ENCODE data around the gene FETUB.

The FETUB gene

DNA sequence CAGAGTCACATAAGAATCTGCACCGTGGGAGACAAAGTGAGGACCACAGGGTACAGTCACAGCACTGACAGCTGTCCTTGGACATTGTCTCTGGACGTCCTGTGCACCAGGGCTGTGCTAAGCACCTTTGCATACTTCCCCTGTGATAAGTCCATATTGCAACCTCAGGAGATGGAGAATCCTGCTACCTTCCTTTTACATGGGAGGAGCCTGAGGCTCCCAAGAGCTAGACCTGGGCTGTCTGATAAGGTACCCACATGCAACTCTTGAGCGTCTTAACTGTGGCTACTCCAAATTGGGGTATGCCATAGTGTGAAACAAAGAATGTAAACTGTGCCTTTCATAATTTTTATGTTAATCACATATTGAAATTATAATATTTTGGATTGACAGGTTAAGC lies 2.5 kb upstream of the FETUB start:
- no peak for DNase-seq (ENCODE audit: insufficient read length, low spot score)
- TF ChIP-seq, protein P1, sequence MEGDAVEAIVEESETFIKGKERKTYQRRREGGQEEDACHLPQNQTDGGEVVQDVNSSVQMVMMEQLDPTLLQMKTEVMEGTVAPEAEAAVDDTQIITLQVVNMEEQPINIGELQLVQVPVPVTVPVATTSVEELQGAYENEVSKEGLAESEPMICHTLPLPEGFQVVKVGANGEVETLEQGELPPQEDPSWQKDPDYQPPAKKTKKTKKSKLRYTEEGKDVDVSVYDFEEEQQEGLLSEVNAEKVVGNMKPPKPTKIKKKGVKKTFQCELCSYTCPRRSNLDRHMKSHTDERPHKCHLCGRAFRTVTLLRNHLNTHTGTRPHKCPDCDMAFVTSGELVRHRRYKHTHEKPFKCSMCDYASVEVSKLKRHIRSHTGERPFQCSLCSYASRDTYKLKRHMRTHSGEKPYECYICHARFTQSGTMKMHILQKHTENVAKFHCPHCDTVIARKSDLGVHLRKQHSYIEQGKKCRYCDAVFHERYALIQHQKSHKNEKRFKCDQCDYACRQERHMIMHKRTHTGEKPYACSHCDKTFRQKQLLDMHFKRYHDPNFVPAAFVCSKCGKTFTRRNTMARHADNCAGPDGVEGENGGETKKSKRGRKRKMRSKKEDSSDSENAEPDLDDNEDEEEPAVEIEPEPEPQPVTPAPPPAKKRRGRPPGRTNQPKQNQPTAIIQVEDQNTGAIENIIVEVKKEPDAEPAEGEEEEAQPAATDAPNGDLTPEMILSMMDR (IDR thresholded peaks at IDR 0.05; ENCODE audit: insufficient read depth, missing control alignments): no peak
- FAIRE-seq: no peak

DNA sequence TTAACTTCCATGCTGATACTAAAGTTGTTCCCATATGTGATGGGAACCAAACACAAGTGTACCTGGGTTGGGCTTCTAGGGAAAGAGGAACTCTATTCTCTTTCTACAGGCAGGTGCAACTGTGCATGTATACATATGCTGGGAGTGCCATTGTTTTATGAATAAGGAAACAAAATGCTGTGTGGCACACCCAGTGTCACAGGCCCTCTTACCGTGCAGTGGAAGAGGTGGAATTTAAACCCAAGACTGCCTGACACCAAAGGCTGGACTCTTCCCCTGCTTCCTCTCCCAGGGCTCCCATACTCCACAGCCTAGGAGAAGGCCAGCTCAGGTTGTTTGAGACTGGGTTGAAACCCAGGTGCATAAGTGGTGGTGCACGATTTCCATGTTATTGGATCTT lies 1.9 kb upstream of the FETUB start:
- FAIRE-seq (no peak), DNase-seq (ENCODE audit: insufficient read length, low spot score) (no peak)
- TF ChIP-seq, protein P1 (IDR thresholded peaks at IDR 0.05; ENCODE audit: insufficient read depth, missing control alignments): no peak

DNA sequence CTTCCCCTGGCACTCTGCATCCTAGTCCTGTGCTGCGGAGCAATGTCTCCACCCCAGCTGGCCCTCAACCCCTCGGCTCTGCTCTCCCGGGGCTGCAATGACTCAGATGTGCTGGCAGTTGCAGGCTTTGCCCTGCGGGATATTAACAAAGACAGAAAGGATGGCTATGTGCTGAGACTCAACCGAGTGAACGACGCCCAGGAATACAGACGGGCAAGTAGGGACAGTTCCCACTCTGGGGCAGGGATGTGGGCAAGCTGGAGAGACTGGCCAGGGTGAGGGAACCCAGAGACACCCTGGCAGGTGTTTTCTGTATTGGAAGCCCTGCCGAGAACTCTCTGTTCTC lies 247 bp downstream of the FETUB start:
- DNase-seq (ENCODE audit: insufficient read length, low spot score): no peak
- no peak for FAIRE-seq
- TF ChIP-seq, protein P1 (IDR thresholded peaks at IDR 0.05; ENCODE audit: insufficient read depth, missing control alignments): no peak

DNA sequence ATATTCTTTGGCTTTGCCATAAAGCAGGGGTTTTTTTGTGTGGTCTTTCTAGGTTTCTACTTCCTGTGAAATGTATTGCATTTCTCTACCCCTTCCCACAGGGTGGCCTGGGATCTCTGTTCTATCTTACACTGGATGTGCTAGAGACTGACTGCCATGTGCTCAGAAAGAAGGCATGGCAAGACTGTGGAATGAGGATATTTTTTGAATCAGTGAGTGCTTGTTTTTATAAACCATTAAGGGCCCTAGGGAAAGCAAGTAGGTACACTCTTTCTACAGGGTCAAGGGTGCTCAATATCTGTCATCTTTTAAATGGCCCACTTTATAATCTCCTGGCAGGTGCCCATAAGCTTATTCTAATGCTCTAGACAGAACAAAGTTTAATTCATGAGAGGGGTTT lies 730 bp downstream of the FETUB start:
- DNase-seq (ENCODE audit: insufficient read length, low spot score) (no peak), FAIRE-seq (no peak)
- TF ChIP-seq, protein P1 (IDR thresholded peaks at IDR 0.05; ENCODE audit: insufficient read depth, missing control alignments): no peak

DNA sequence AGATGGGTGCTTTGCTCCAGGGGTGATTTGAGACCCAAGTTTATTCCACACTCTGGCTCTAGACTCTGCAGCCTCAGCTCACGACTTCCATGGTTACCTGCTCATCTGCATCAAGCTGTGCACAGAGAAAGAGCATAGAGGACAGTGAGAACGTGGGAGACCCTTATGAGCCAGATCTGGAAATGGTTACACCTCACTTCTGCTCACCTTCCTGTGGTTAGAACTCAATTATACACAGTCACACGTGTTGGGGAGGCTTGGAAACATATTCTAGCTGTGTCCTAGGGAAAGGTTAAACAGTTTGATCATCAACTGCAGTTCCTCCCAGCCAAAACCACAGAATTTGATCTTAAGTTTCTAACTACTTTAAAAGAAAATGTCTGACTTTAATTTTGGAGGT lies 1.8 kb downstream of the FETUB start:
- FAIRE-seq: no peak
- no peak for DNase-seq (ENCODE audit: insufficient read length, low spot score)
- TF ChIP-seq, protein P1 (IDR thresholded peaks at IDR 0.05; ENCODE audit: insufficient read depth, missing control alignments): no peak

DNA sequence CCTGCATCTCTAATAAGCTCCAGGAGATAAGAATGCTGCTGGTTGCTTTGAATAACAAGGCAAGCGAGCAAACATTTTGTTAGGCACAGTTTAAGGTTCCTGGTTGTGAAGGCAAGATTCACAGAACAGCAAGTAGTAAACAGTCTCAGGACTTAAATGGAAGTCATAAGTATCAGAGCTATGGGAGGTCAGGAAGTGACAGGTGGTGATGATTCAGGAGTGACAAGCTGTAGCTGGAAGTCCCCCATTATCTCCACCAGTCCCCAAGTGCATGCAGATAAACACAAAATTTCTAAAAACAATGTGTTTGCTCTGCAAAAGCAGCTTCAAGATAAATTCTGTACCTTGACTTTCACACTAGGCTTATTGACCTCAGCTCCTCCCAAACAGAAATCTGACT lies 3.3 kb downstream of the FETUB start:
- DNase-seq (ENCODE audit: insufficient read length, low spot score) (no peak), FAIRE-seq (no peak)
- TF ChIP-seq, protein P1 (IDR thresholded peaks at IDR 0.05; ENCODE audit: insufficient read depth, missing control alignments): no peak

DNA sequence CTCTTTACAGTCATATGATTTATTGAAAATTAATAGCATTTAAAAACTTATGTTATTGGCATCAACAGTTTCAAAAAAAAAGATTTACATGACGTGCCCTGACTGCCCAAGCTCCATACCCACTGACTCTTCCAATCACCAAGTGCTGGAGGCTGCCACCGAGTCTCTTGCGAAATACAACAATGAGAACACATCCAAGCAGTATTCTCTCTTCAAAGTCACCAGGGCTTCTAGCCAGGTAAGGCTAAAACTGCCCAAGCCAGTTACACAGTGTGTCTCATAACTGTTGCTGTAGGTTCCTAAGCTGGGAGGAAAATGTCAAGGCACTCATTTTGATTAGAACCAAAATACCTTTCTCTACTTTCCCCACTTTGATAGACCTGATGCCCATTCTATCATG lies 4.5 kb downstream of the FETUB start:
- TF ChIP-seq, protein P1 (IDR thresholded peaks at IDR 0.05; ENCODE audit: insufficient read depth, missing control alignments): no peak
- DNase-seq (ENCODE audit: insufficient read length, low spot score): no peak
- no peak for FAIRE-seq

All from D721Med (cell line).